ENCODE results near the gene TIMM13. TPM values are rescaled to one million over a fixed set of nuclear protein-coding genes. Genes with fewer than 3 reads are reported as not detected.

Gene TIMM13
- total RNA-seq, 1 experiment from 2014 or later = 188 TPM

- TF ChIP-seq, protein P1, sequence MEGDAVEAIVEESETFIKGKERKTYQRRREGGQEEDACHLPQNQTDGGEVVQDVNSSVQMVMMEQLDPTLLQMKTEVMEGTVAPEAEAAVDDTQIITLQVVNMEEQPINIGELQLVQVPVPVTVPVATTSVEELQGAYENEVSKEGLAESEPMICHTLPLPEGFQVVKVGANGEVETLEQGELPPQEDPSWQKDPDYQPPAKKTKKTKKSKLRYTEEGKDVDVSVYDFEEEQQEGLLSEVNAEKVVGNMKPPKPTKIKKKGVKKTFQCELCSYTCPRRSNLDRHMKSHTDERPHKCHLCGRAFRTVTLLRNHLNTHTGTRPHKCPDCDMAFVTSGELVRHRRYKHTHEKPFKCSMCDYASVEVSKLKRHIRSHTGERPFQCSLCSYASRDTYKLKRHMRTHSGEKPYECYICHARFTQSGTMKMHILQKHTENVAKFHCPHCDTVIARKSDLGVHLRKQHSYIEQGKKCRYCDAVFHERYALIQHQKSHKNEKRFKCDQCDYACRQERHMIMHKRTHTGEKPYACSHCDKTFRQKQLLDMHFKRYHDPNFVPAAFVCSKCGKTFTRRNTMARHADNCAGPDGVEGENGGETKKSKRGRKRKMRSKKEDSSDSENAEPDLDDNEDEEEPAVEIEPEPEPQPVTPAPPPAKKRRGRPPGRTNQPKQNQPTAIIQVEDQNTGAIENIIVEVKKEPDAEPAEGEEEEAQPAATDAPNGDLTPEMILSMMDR (IDR thresholded peaks at IDR 0.05; ENCODE audit: unreplicated experiment) = no peak
- ChIA-PET CTCF (interaction anchor here (1.1 kb wide), 1 partner anchor 23 kb away, joined by 3 read pairs; the partner anchor contains the start of gene LMNB2), POLR2A (no interaction called here)
- Mint-ChIP-seq H3K27me3 (ENCODE audit: insufficient read depth, unreplicated experiment) (no peaks in the 10 kb centered on the region), H3K4me1 (ENCODE audit: insufficient read depth, unreplicated experiment) (no peaks in the 10 kb centered on the region), H3K36me3 (ENCODE audit: insufficient read depth, unreplicated experiment) (peaks cover 61% of the 10 kb centered on the region), H3K9me3 (ENCODE audit: unreplicated experiment) (no peaks in the 10 kb centered on the region), H3K4me3 (ENCODE audit: unreplicated experiment) (no peak overlapping the region), H3K27ac (ENCODE audit: low read depth, unreplicated experiment) (no peak overlapping the region)
- DNase-seq (ENCODE audit: unreplicated experiment) = no peak
- no TSS peak for BruUV-seq (replicated peaks)
- intact Hi-C loops (cut with micrococcal nuclease) = no loop called here
Measured at GRCh38 chr19:2433854-2434253, 6.5 kb upstream of the TIMM13 start.

DNA sequence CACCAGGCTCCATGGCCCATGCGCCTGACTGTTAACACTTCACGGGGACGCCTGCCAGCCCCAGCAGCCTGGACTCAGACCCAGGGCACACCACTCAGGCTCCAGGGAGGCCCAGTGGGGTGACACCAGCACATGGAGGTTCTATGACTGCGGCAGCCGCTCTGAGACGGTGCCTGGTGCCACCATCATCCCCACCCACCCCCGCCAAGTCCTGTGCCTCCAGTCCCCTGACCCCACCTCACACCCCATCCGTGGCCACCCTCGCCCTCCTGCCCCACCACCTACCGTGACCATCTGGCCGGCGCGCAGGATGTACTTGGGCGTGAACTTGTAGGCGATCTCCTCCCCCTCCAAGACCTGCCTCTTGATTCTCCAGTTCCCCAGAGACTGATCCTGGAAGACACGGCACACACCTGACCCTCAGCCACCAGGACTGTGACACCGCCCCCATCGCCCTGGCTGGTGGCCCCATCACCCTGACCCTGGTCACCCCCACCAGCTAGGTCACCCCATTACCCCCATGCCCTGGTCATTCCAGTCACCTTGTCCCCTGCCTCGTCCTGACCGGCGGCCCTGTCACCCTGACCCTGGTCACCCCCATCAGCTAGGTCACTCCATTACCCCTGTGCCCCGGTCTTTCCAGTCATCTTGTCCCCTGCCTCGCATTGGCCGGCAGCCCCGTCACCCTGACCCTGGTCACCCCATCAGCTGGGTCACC lies 4.9 kb upstream of the TIMM13 start:
- no peak for DNase-seq (ENCODE audit: unreplicated experiment)
- intact Hi-C loops (cut with micrococcal nuclease) = no loop called here
- no peaks in the 10 kb centered on the region for H3K27me3 Mint-ChIP-seq (ENCODE audit: insufficient read depth, unreplicated experiment)
- TF ChIP-seq, protein P1 (IDR thresholded peaks at IDR 0.05; ENCODE audit: unreplicated experiment) = no peak
- no peaks in the 10 kb centered on the region for H3K4me1 Mint-ChIP-seq (ENCODE audit: insufficient read depth, unreplicated experiment)
- ChIA-PET POLR2A (no interaction called here), CTCF (no interaction called here)
- H3K9me3 Mint-ChIP-seq (ENCODE audit: unreplicated experiment) = no peaks in the 10 kb centered on the region
- no peak overlapping the region for H3K27ac Mint-ChIP-seq (ENCODE audit: low read depth, unreplicated experiment)
- no TSS peak for BruUV-seq (replicated peaks)
- H3K4me3 Mint-ChIP-seq (ENCODE audit: unreplicated experiment) = no peak overlapping the region
- H3K36me3 Mint-ChIP-seq (ENCODE audit: insufficient read depth, unreplicated experiment) = peaks cover 63% of the 10 kb centered on the region

GRCh38 chr19:2431318-2432055 lies 4.1 kb upstream of the TIMM13 start:
- CTCF ChIA-PET = interaction anchor here (0.6 kb wide), 1 partner anchor 524 kb away, joined by 3 read pairs; no protein-coding TSS in a partner anchor
- Mint-ChIP-seq H3K36me3 (ENCODE audit: insufficient read depth, unreplicated experiment) (peaks cover 63% of the 10 kb centered on the region), H3K9me3 (ENCODE audit: unreplicated experiment) (no peaks in the 10 kb centered on the region), H3K27ac (ENCODE audit: low read depth, unreplicated experiment) (no peak overlapping the region), H3K4me1 (ENCODE audit: insufficient read depth, unreplicated experiment) (no peaks in the 10 kb centered on the region), H3K27me3 (ENCODE audit: insufficient read depth, unreplicated experiment) (no peaks in the 10 kb centered on the region), H3K4me3 (ENCODE audit: unreplicated experiment) (no peak overlapping the region)
- DNase-seq (ENCODE audit: unreplicated experiment) = no peak
- POLR2A ChIA-PET = no interaction called here
- intact Hi-C loops (cut with micrococcal nuclease) = no loop called here
- no TSS peak for BruUV-seq (replicated peaks)
- TF ChIP-seq, protein P1 (IDR thresholded peaks at IDR 0.05; ENCODE audit: unreplicated experiment) = no peak

DNA sequence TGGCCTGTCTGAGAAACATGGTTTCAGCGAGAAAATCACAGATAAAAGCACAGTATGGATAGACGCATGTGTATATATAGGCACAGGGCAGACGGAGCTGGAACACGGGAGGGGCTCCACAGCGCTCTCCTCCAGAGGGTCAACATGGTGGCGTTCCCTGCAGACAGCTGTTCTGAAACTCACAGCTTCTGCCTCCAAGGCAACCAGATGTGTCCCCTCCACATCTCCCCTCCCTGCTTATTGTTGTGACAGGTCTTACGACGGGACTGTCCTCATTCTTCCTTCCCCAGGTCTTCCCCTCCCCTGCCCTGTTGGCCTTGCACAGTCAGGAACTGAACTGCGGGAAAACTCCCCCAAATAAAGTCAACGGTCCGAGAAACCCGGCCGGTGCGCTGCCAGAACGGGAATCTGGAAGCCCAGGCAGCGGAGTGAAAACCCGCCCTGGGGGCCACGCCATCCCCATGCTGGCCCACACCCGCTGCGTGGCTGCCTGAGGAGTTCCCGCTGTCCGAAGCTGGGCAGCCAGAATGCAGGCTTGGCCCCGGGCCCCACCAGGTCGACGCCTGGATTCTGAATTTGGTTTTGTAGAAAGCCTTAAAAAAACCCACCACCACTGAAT lies 2.6 kb upstream of the TIMM13 start:
- H3K36me3 Mint-ChIP-seq (ENCODE audit: insufficient read depth, unreplicated experiment) = peaks cover 53% of the 10 kb centered on the region
- intact Hi-C loops (cut with micrococcal nuclease) = no loop called here
- no peak overlapping the region for H3K4me3 Mint-ChIP-seq (ENCODE audit: unreplicated experiment)
- H3K4me1 Mint-ChIP-seq (ENCODE audit: insufficient read depth, unreplicated experiment) = no peaks in the 10 kb centered on the region
- CTCF ChIA-PET = interaction anchor here (0.6 to 0.7 kb wide), 2 partner anchors 141 to 205 kb away, joined by 3 to 4 read pairs; no protein-coding TSS in a partner anchor
- H3K27ac Mint-ChIP-seq (ENCODE audit: low read depth, unreplicated experiment) = no peak overlapping the region
- H3K27me3 Mint-ChIP-seq (ENCODE audit: insufficient read depth, unreplicated experiment) = no peaks in the 10 kb centered on the region
- DNase-seq (ENCODE audit: unreplicated experiment) = no peak
- TF ChIP-seq, protein P1 (IDR thresholded peaks at IDR 0.05; ENCODE audit: unreplicated experiment) = no peak
- POLR2A ChIA-PET = interaction anchor here (1.0 kb wide), 1 partner anchor 46 kb away, joined by 3 read pairs; the partner anchor contains the start of gene GADD45B
- no peaks in the 10 kb centered on the region for H3K9me3 Mint-ChIP-seq (ENCODE audit: unreplicated experiment)
- no TSS peak for BruUV-seq (replicated peaks)

All from MCF 10A (cell line).